ENCODE measurements around the gene CCDC141.

DNA sequence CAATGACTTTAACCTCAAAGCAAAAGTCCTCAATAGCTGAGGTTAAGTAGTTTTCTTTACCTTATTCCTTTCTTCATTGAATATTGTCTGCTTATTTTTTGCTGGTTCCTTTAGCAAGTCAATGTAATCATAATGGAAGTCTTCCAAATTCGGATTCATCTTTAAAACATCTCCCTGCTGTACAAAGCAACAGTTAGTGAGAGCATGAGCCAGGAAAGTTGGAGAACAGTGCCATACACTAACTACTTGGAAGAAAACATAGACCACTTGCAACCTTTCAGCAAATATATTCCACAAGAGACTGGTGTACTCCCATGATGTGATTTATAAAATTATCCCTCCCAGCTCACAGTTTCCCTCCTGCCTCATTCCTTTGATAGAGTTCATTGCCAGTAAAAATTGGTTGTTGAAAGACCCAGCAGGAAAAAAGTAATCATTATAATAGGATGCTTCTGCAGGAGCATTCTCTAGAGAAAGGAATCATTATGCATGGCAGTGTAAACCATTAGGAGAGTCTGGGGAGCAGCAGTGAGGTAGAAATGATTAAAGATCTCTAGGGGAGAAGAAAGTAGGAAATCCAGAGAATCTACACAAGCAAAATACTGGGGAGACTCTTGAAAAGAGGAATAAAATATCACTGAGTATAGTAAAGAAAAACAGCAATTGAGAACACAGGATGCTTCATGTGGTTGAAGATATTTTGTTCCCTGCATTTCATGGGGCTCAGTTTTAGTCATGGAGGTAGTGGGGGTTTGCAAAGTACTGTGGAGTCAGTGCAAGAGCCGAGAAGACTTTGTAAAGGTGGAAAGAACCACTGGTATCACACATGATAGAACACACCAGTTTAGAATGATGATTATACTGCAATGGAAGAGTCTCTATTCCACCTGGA is 204.1 kb downstream of the CCDC141 start:
- TF ChIP-seq, protein P1, sequence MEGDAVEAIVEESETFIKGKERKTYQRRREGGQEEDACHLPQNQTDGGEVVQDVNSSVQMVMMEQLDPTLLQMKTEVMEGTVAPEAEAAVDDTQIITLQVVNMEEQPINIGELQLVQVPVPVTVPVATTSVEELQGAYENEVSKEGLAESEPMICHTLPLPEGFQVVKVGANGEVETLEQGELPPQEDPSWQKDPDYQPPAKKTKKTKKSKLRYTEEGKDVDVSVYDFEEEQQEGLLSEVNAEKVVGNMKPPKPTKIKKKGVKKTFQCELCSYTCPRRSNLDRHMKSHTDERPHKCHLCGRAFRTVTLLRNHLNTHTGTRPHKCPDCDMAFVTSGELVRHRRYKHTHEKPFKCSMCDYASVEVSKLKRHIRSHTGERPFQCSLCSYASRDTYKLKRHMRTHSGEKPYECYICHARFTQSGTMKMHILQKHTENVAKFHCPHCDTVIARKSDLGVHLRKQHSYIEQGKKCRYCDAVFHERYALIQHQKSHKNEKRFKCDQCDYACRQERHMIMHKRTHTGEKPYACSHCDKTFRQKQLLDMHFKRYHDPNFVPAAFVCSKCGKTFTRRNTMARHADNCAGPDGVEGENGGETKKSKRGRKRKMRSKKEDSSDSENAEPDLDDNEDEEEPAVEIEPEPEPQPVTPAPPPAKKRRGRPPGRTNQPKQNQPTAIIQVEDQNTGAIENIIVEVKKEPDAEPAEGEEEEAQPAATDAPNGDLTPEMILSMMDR (IDR thresholded peaks at IDR 0.05) = no peak
- no peak for TF ChIP-seq POLR2A (IDR thresholded peaks at IDR 0.05)

Measured in Peyer's patch (tissue), 4 donors.